IMR-90 (cell line): ENCODE data around the gene RNF40. TPM values are rescaled to one million over a fixed set of nuclear protein-coding genes. Genes with fewer than 3 reads are reported as not detected.

Source experiments
- ATAC-seq: fragments of 200-7000 bp; cut with Tn5 transposase; 2 replicates; pipeline ENCODE4 v1.9.1; 2020; ENCODE audit warnings: low read depth, mild to moderate bottlenecking, moderate library complexity
- BruUV-seq: library from RNA; stranded (reverse); fragments of 400-500 nt; replicated peaks from 2 replicates; lab custom pipeline; 2021; lab: Mats Ljungman, UMichigan
- CTCF ChIA-PET: fragments of 300-600 bp; formaldehyde crosslinking; extraction: SDS; loops from one replicate; lab custom pipeline; 2021; ENCODE audit warnings: antibody characterized with exemption; lab: Yijun Ruan, JAX
- POLR2A ChIA-PET: fragments of 300-600 bp; sonication (Branson Sonifier 250); formaldehyde crosslinking; loops from one replicate; lab custom pipeline; 2022; ENCODE audit warnings: antibody characterized with exemption; ENCODE audit not compliant: unreplicated experiment; lab: Charles Lee
- DNase-seq: peaks from one replicate; pipeline ENCODE4 v3.0.0; 2013
- H2AFZ ChIP-seq: replicated peaks from 2 replicates; pipeline ENCODE3; 2013; ENCODE audit warnings: low read length, mild to moderate bottlenecking; ENCODE audit not compliant: poor library complexity
- H2AK5ac ChIP-seq: 2 replicates; pipeline ENCODE4 v1.6.1; 2013; ENCODE audit warnings: low read depth, low read length, inconsistent platforms
- H2AK9ac ChIP-seq: replicated peaks from 2 replicates; pipeline ENCODE3; 2013; ENCODE audit warnings: mild to moderate bottlenecking, low read depth, low read length, moderate library complexity; ENCODE audit not compliant: poor library complexity
- H2BK120ac ChIP-seq: 2 replicates; pipeline ENCODE4 v1.6.1; 2013; ENCODE audit warnings: low read depth, low read length, inconsistent platforms
- H2BK15ac ChIP-seq: 3 replicates; pipeline ENCODE4 v1.6.1; 2013; ENCODE audit warnings: low read depth, low read length, inconsistent platforms
- H2BK20ac ChIP-seq: 2 replicates; pipeline ENCODE4 v1.6.1; 2013; ENCODE audit warnings: low read depth, mild to moderate bottlenecking, inconsistent platforms, low read length, moderate library complexity
- H2BK5ac ChIP-seq: 2 replicates; pipeline ENCODE4 v1.6.1; 2013; ENCODE audit warnings: mild to moderate bottlenecking, low read depth, low read length, inconsistent platforms; ENCODE audit not compliant: poor library complexity, severe bottlenecking
- H3K14ac ChIP-seq: replicated peaks from 2 replicates; pipeline ENCODE4 v1.6.1; 2013; ENCODE audit warnings: low read depth, low read length, inconsistent platforms
- H3K18ac ChIP-seq: 2 replicates; pipeline ENCODE4 v1.6.1; 2013; ENCODE audit warnings: low read depth, low read length, control low read depth
- H3K23ac ChIP-seq: 2 replicates; pipeline ENCODE4 v1.6.1; 2013; ENCODE audit warnings: low read depth, low read length, inconsistent platforms
- H3K27ac ChIP-seq: 2 replicates; pipeline ENCODE4 v1.5.1; 2013; ENCODE audit warnings: mild to moderate bottlenecking, control low read depth, low read length; ENCODE audit not compliant: insufficient read depth
- H3K27me3 ChIP-seq: 2 replicates; pipeline ENCODE4 v1.6.1; 2013; ENCODE audit warnings: low read length; ENCODE audit not compliant: control insufficient read depth, insufficient read depth
- H3K36me3 ChIP-seq: 2 replicates; pipeline ENCODE4 v1.6.1; 2013; ENCODE audit warnings: low read length, mixed read lengths; ENCODE audit not compliant: control insufficient read depth, insufficient read depth
- H3K4ac ChIP-seq: 2 replicates; pipeline ENCODE4 v1.6.1; 2013; ENCODE audit warnings: low read depth, low read length, inconsistent platforms
- H3K4me1 ChIP-seq: 2 replicates; pipeline ENCODE4 v1.6.1; 2013; ENCODE audit warnings: low read length, mixed read lengths; ENCODE audit not compliant: control insufficient read depth, insufficient read depth
- H3K4me2 ChIP-seq: 2 replicates; pipeline ENCODE4 v1.6.1; 2013; ENCODE audit warnings: low read depth, mild to moderate bottlenecking, control low read depth, low read length, moderate library complexity
- H3K4me3 ChIP-seq: 2 replicates; pipeline ENCODE4 v1.5.1; 2013; ENCODE audit warnings: low read depth, mild to moderate bottlenecking, control low read depth, low read length, moderate library complexity; ENCODE audit not compliant: insufficient read depth
- H3K56ac ChIP-seq: 2 replicates; pipeline ENCODE4 v1.6.1; 2013; ENCODE audit warnings: low read length, inconsistent platforms; ENCODE audit not compliant: insufficient read depth; ENCODE audit errors: extremely low read depth
- H3K79me1 ChIP-seq, 2 experiments: 2 replicates each; pipeline ENCODE4 v1.6.1; 2013; ENCODE audit warnings: low read length in 2 of 2, inconsistent platforms in 1 of 2, low read depth in 1 of 2
- H3K9ac ChIP-seq: 2 replicates; pipeline ENCODE4 v1.6.1; 2013; ENCODE audit warnings: low read depth, low read length, control low read depth
- H3K9me1 ChIP-seq: 2 replicates; pipeline ENCODE4 v1.6.1; 2013; ENCODE audit warnings: low read length, inconsistent platforms; ENCODE audit not compliant: insufficient read depth
- H3K9me3 ChIP-seq: 2 replicates; pipeline ENCODE4 v1.6.1; 2013; ENCODE audit warnings: low read length; ENCODE audit not compliant: control insufficient read depth, insufficient read depth
- H4K20me1 ChIP-seq: 2 replicates; pipeline ENCODE4 v1.6.1; 2013; ENCODE audit warnings: low read length, inconsistent platforms; ENCODE audit not compliant: insufficient read depth
- H4K5ac ChIP-seq: 2 replicates; pipeline ENCODE4 v1.6.1; 2013; ENCODE audit warnings: mild to moderate bottlenecking, low read depth, low read length, control low read depth
- H4K8ac ChIP-seq, 2 experiments: 2 replicates each; pipeline ENCODE4 v1.6.1; 2013; ENCODE audit warnings: low read depth in 2 of 2, low read length in 2 of 2, control low read depth in 1 of 2, inconsistent platforms in 1 of 2
- H4K91ac ChIP-seq: 2 replicates; pipeline ENCODE4 v1.6.1; 2013; ENCODE audit warnings: low read depth, low read length, inconsistent platforms; ENCODE audit not compliant: insufficient read depth
- CEBPB ChIP-seq: IDR thresholded peaks from 2 replicates; pipeline ENCODE4 v1.6.1; 2012; ENCODE audit warnings: low read depth, low read length, improper control_type of control experiment
- CHD1 ChIP-seq: IDR thresholded peaks from 2 replicates; pipeline ENCODE4 v1.6.1; 2012; ENCODE audit warnings: low read depth, low read length, improper control_type of control experiment
- ELK1 ChIP-seq: fragments of 150-350 bp; IDR thresholded peaks from 2 replicates; pipeline ENCODE4 v1.6.1; 2016; ENCODE audit warnings: low read depth, mild to moderate bottlenecking, low read length, moderate library complexity, borderline replicate concordance
- FOS ChIP-seq: fragments of 150-350 bp; IDR thresholded peaks from 2 replicates; pipeline ENCODE4 v1.6.1; 2016; ENCODE audit warnings: low read depth, low read length
- MAZ ChIP-seq: IDR thresholded peaks from 2 replicates; pipeline ENCODE4 v1.6.1; 2012; ENCODE audit warnings: low read depth, mild to moderate bottlenecking, low read length, improper control_type of control experiment, moderate library complexity, borderline replicate concordance
- POLR2A ChIP-seq: IDR thresholded peaks from 2 replicates; pipeline ENCODE4 v1.6.1; 2012; ENCODE audit warnings: mild to moderate bottlenecking, low read depth, low read length
- RAD21 ChIP-seq: IDR thresholded peaks from 2 replicates; pipeline ENCODE4 v1.6.1; 2012; ENCODE audit warnings: low read length, improper control_type of control experiment
- USF2 ChIP-seq: fragments of 150-350 bp; IDR thresholded peaks from 2 replicates; pipeline ENCODE4 v1.6.1; 2017; ENCODE audit warnings: mild to moderate bottlenecking, antibody characterized with exemption, low read length, low read depth
- WGBS, 2 experiments: methylation state at CpG; one replicate each; pipeline versions ENCODE4 v1.1.5 to v1.1.7; 2013; ENCODE audit warnings: missing lambda C conversion rate in 2 of 2; ENCODE audit not compliant: insufficient read length in 1 of 2; ENCODE audit errors: extremely low coverage in 2 of 2; 5-methylcytosine and 5-hydroxymethylcytosine counted together
- dilution Hi-C: fragments of 300-500 bp; cut with HindIII; formaldehyde crosslinking; loops from one replicate; pipeline ENCODE4 v1.14.3; 2018; ENCODE audit warnings: low sequenced_read_pairs; ENCODE audit not compliant: unreplicated experiment
- in situ Hi-C: fragments of 300-500 bp; cut with MboI; formaldehyde crosslinking; loops from 3 replicates; pipeline ENCODE4 v1.14.3; 2019; ENCODE audit warnings: low sequenced_read_pairs, inconsistent platforms, mixed read lengths
- intact Hi-C: fragments of 100-400 bp; cut with micrococcal nuclease; formaldehyde crosslinking; loops from 2 replicates; pipeline ENCODE4 v1.10.0; 2022
- polyA plus RNA-seq, 3 experiments: library from polyadenylated mRNA; depleted of rRNA; stranded (reverse); fragments of >200 nt; gene quantifications; 2 replicates each; pipeline ENCODE4 v1.2.3, GENCODE V29; 2012; ENCODE audit warnings: low replicate concordance in 1 of 3
- total RNA-seq: library from RNA; depleted of rRNA; stranded (reverse); fragments of >200 nt; gene quantifications from 2 replicates; pipeline ENCODE4 v1.2.3, GENCODE V29; 2012

Gene RNF40
- total and polyA plus RNA-seq, 2 of the 4 experiments (the other 2 are of a cell fraction), result 46.7 to 72.4 TPM

- CTCF ChIA-PET, result interaction anchor here (0.6 kb wide), 1 partner anchor 52 kb away, joined by 3 read pairs; no protein-coding TSS in a partner anchor
- no peaks in the 10 kb centered on the region for H3K9me3 ChIP-seq
- peaks cover 70% of the 10 kb centered on the region for H3K36me3 ChIP-seq
- no peak overlapping the region for H3K4me2 ChIP-seq
- ATAC-seq, result no peak; the same call in 1 of the 2 replicates
- POLR2A ChIA-PET, result no interaction called here
- no peaks in the 10 kb centered on the region for H3K4me1 ChIP-seq
- H2AK5ac ChIP-seq, result no peak overlapping the region
- no peak overlapping the region for H3K14ac ChIP-seq
- in situ Hi-C loops (no loop called here), dilution Hi-C loops (no loop called here), intact Hi-C loops (no loop called here)
- H4K91ac ChIP-seq, result no peak overlapping the region
- no TSS peak for BruUV-seq
- no peak for DNase-seq
- no peaks in the 10 kb centered on the region for H3K9me1 ChIP-seq
- no peak overlapping the region for H3K18ac ChIP-seq
- TF ChIP-seq FOS (no peak), RAD21 (no peak), CHD1 (no peak), CEBPB (no peak), USF2 (no peak), MAZ (no peak), ELK1 (no peak), POLR2A (no peak)
- H2AFZ ChIP-seq, result no peak overlapping the region
- no peak overlapping the region for H4K8ac ChIP-seq
- no peak overlapping the region for H3K9ac ChIP-seq
- peaks cover 28 to 45% of the 10 kb centered on the region in 2 experiments for H3K79me1 ChIP-seq
- WGBS, 2 experiments, result 97% methylated on average over 9 of the region's 23 CpGs; no CpG with 5 or more reads in 1 of the 2 experiments
- H2BK15ac ChIP-seq, result no peak overlapping the region
- H2BK120ac ChIP-seq, result no peak overlapping the region
- no peaks in the 10 kb centered on the region for H3K27me3 ChIP-seq
- no peak overlapping the region for H3K4me3 ChIP-seq
- no peak overlapping the region for H4K5ac ChIP-seq
- H2BK5ac ChIP-seq, result no peak overlapping the region
- no peak overlapping the region for H2AK9ac ChIP-seq
- no peak overlapping the region for H3K27ac ChIP-seq
- no peak overlapping the region for H3K56ac ChIP-seq
- H2BK20ac ChIP-seq, result no peak overlapping the region
- H3K4ac ChIP-seq, result no peak overlapping the region
- H4K20me1 ChIP-seq, result peaks cover 11% of the 10 kb centered on the region
- no peak overlapping the region for H3K23ac ChIP-seq
Measured at GRCh38 chr16:30724641-30725417, 37.3 kb upstream of the RNF40 start.
